Measurements from ENCODE around the gene LCN10. TPM values are rescaled to one million over a fixed set of nuclear protein-coding genes. Genes with fewer than 3 reads are reported as not detected.

The LCN10 gene
- total and polyA plus RNA-seq, 9 of the 15 experiments (the other 6 are each of a cell fraction or from before 2014, with no cell fraction given): 0.10 to 0.21 (median 0.14) TPM; not detected in 6

- TF ChIP-seq CHD7 (IDR thresholded peaks at IDR 0.05; ENCODE audit: low read depth, low read length) (no peak), ETV1 (tag; conservative IDR thresholded peaks at IDR 0.05; ENCODE audit: low read depth) (no peak), CCNT2 (IDR thresholded peaks at IDR 0.05; ENCODE audit: borderline replicate concordance, extremely low read depth, insufficient read length, low read depth, low read length) (peak; percentile 89), ZZZ3 (IDR thresholded peaks at IDR 0.05) (no peak), BCLAF1 (IDR thresholded peaks at IDR 0.05; ENCODE audit: borderline replicate concordance in 1 of 2, control insufficient read depth in 1 of 2, low read depth in 2 of 2, low read length in 1 of 2) (peak in 1 of 2 experiments; percentile 86; a peak in 1 of 4 replicates), NCOA1 (IDR thresholded peaks at IDR 0.05; ENCODE audit: low read depth) (no peak)
- TF ChIP-seq, protein P1, sequence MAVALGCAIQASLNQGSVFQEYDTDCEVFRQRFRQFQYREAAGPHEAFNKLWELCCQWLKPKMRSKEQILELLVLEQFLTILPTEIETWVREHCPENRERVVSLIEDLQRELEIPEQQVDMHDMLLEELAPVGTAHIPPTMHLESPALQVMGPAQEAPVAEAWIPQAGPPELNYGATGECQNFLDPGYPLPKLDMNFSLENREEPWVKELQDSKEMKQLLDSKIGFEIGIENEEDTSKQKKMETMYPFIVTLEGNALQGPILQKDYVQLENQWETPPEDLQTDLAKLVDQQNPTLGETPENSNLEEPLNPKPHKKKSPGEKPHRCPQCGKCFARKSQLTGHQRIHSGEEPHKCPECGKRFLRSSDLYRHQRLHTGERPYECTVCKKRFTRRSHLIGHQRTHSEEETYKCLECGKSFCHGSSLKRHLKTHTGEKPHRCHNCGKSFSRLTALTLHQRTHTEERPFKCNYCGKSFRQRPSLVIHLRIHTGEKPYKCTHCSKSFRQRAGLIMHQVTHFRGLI (CRISPR knock-in tag; IDR thresholded peaks at IDR 0.05): no peak
Measured at GRCh38 chr9:136728080-136728547, 14.6 kb downstream of the LCN10 start (continued).
